Panc1 (cell line): Measurements from ENCODE around the gene OR2W3. TPM values are rescaled to one million over a fixed set of nuclear protein-coding genes. Genes with fewer than 3 reads are reported as not detected.

Experiments
- ATAC-seq: fragments of 200-7000 bp; cut with Tn5 transposase; 2 replicates; pipeline ENCODE4 v1.9.1; 2020; ENCODE audit warnings: mild to moderate bottlenecking, moderate library complexity
- BruUV-seq: library from RNA; stranded (reverse); fragments of 400-500 nt; replicated peaks from 2 replicates; lab custom pipeline; 2021; lab: Mats Ljungman, UMichigan
- CTCF ChIA-PET: fragments of 300-600 bp; sonication (Branson Sonifier 250); formaldehyde crosslinking; loops from one replicate; lab custom pipeline; 2022; ENCODE audit warnings: antibody characterized with exemption; lab: Charles Lee
- POLR2A ChIA-PET: fragments of 300-600 bp; sonication (Branson Sonifier 250); formaldehyde crosslinking; loops from one replicate; lab custom pipeline; 2022; ENCODE audit warnings: antibody characterized with exemption; lab: Charles Lee
- DNase-seq: peaks from one replicate; pipeline ENCODE4 v3.0.0-alpha.2; 2010; ENCODE audit warnings: low read depth, low spot score
- H3K27ac ChIP-seq: 2 replicates; pipeline ENCODE4 v1.5.1; 2011; ENCODE audit warnings: mild to moderate bottlenecking, low read length, inconsistent platforms
- H3K27me3 ChIP-seq: fragments of 200-500 bp; sonication (Bioruptor generic); 2 replicates; pipeline ENCODE4 v1.6.0; 2014; ENCODE audit warnings: low read length, inconsistent platforms; ENCODE audit not compliant: control insufficient read depth, insufficient read depth
- H3K36me3 ChIP-seq: fragments of 200-500 bp; sonication (Bioruptor generic); 2 replicates; pipeline ENCODE4 v1.5.1; 2014; ENCODE audit warnings: inconsistent platforms, mild to moderate bottlenecking, low read length, moderate library complexity; ENCODE audit not compliant: control insufficient read depth, insufficient read depth
- H3K4me1 ChIP-seq: 2 replicates; pipeline ENCODE4 v1.5.1; 2011; ENCODE audit warnings: inconsistent platforms, mild to moderate bottlenecking, low read length, moderate library complexity; ENCODE audit not compliant: control insufficient read depth, insufficient read depth
- H3K4me3 ChIP-seq, 2 experiments: 2 replicates each; pipeline ENCODE4 v1.5.1; 2011 to 2012; ENCODE audit warnings: low read depth in 2 of 2, low read length in 2 of 2, mild to moderate bottlenecking in 2 of 2, inconsistent platforms in 1 of 2, moderate library complexity in 1 of 2
- H3K9me3 ChIP-seq: fragments of 200-500 bp; sonication (Bioruptor generic); 2 replicates; pipeline ENCODE4 v1.5.1; 2014; ENCODE audit warnings: low read depth, mild to moderate bottlenecking, inconsistent platforms, low read length, moderate library complexity; ENCODE audit not compliant: control insufficient read depth, insufficient read depth
- POLR2AphosphoS5 ChIP-seq: IDR thresholded peaks from 2 replicates; pipeline ENCODE4 v1.6.1; 2012; ENCODE audit warnings: mild to moderate bottlenecking, low read depth, low read length, moderate library complexity
- SIN3A ChIP-seq: IDR thresholded peaks from 2 replicates; pipeline ENCODE4 v1.6.1; 2012; ENCODE audit warnings: low read depth, mild to moderate bottlenecking, low read length, moderate library complexity, borderline replicate concordance; ENCODE audit not compliant: insufficient read depth
- TCF7L2 ChIP-seq: IDR thresholded peaks from 2 replicates; pipeline ENCODE4 v1.6.1; 2011; ENCODE audit warnings: mild to moderate bottlenecking, low read depth, low read length, inconsistent platforms
- in situ Hi-C: cut with HindIII; loops from 2 replicates; pipeline ENCODE4 v1.10.0; 2016; ENCODE audit warnings: low sequenced_read_pairs, low pct_unique_long_range_greater_than_20kb
- intact Hi-C: fragments of 100-400 bp; cut with micrococcal nuclease; formaldehyde crosslinking; loops from one replicate; pipeline ENCODE4 v1.10.0; 2022; ENCODE audit not compliant: unreplicated experiment
- total RNA-seq: library from RNA; stranded (reverse); gene quantifications from one replicate; pipeline ENCODE4 v1.2.1, GENCODE V29; 2021; ENCODE audit not compliant: unreplicated experiment
- TF ChIP-seq, protein P1 (sequence below): fragments of 450-650 bp; IDR thresholded peaks from 2 replicates; pipeline ENCODE4 v1.5.1; 2017; ENCODE audit warnings: mild to moderate bottlenecking
- TF ChIP-seq, protein P2 (sequence below), 2 experiments: IDR thresholded peaks; 2 replicates each; pipeline ENCODE4 v1.6.1; 2011 to 2012; ENCODE audit warnings: low read depth in 2 of 2, control low read depth in 1 of 2, low read length in 1 of 2, mild to moderate bottlenecking in 1 of 2, moderate library complexity in 1 of 2; ENCODE audit not compliant: insufficient read depth in 1 of 2

The OR2W3 gene
- total RNA-seq, 1 experiment from 2014 or later, result not detected

DNA sequence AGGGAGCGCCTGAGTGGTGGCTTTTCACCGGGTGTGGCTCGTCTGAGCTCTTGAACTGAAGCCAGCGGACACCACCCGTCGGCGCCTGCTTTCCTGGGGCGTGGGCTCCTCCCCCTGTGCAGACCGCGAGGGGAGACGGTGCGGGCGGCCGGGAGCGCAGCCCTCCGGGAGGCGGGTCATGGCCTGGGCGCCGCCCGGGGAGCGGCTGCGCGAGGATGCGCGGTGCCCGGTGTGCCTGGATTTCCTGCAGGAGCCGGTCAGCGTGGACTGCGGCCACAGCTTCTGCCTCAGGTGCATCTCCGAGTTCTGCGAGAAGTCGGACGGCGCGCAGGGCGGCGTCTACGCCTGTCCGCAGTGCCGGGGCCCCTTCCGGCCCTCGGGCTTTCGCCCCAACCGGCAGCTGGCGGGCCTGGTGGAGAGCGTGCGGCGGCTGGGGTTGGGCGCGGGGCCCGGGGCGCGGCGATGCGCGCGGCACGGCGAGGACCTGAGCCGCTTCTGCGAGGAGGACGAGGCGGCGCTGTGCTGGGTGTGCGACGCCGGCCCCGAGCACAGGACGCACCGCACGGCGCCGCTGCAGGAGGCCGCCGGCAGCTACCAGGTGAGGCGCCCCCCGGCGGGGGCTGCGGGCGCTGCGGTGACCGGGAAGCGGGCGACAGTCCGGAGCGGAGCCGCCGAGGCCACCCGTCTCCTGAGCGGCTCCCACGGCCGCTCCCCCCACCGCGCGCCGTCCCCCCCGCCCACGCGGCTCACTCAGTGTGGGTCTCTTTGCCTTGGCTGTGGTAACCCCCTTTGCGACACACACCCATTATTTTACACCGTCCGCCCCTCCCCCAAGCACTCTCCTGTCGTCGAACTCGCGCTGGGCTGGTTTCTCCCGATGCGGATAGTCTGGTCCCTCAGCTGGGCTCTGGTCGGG, 38.1 kb upstream of the OR2W3 start, which contains the start of gene TRIM58:
TRIM58 (plus strand) TSS at position 119 of the 916 bp plus-strand sequence; CDS start at position 179, 60 bp downstream.
- Histone ChIP-seq H3K36me3 (no peaks in the 10 kb centered on the region), H3K9me3 (no peaks in the 10 kb centered on the region), H3K4me3 (no peak within 1 kb of the TSS; a peak in 1 of 4 replicates), H3K27me3 (no peaks in the 10 kb centered on the region), H3K27ac (no peak within 1 kb of the TSS), H3K4me1 (no peaks in the 10 kb centered on the region)
- in situ Hi-C loops, result no loop called here
- ChIA-PET POLR2A (interaction anchor here (0.6 kb wide), 1 partner anchor 10 kb away, joined by 4 read pairs; no protein-coding TSS in a partner anchor), CTCF (no interaction called here)
- TF ChIP-seq TCF7L2, result no peak
- no peak for TF ChIP-seq POLR2AphosphoS5
- TF ChIP-seq, protein P1, sequence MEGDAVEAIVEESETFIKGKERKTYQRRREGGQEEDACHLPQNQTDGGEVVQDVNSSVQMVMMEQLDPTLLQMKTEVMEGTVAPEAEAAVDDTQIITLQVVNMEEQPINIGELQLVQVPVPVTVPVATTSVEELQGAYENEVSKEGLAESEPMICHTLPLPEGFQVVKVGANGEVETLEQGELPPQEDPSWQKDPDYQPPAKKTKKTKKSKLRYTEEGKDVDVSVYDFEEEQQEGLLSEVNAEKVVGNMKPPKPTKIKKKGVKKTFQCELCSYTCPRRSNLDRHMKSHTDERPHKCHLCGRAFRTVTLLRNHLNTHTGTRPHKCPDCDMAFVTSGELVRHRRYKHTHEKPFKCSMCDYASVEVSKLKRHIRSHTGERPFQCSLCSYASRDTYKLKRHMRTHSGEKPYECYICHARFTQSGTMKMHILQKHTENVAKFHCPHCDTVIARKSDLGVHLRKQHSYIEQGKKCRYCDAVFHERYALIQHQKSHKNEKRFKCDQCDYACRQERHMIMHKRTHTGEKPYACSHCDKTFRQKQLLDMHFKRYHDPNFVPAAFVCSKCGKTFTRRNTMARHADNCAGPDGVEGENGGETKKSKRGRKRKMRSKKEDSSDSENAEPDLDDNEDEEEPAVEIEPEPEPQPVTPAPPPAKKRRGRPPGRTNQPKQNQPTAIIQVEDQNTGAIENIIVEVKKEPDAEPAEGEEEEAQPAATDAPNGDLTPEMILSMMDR, result no peak
- TF ChIP-seq, protein P2, sequence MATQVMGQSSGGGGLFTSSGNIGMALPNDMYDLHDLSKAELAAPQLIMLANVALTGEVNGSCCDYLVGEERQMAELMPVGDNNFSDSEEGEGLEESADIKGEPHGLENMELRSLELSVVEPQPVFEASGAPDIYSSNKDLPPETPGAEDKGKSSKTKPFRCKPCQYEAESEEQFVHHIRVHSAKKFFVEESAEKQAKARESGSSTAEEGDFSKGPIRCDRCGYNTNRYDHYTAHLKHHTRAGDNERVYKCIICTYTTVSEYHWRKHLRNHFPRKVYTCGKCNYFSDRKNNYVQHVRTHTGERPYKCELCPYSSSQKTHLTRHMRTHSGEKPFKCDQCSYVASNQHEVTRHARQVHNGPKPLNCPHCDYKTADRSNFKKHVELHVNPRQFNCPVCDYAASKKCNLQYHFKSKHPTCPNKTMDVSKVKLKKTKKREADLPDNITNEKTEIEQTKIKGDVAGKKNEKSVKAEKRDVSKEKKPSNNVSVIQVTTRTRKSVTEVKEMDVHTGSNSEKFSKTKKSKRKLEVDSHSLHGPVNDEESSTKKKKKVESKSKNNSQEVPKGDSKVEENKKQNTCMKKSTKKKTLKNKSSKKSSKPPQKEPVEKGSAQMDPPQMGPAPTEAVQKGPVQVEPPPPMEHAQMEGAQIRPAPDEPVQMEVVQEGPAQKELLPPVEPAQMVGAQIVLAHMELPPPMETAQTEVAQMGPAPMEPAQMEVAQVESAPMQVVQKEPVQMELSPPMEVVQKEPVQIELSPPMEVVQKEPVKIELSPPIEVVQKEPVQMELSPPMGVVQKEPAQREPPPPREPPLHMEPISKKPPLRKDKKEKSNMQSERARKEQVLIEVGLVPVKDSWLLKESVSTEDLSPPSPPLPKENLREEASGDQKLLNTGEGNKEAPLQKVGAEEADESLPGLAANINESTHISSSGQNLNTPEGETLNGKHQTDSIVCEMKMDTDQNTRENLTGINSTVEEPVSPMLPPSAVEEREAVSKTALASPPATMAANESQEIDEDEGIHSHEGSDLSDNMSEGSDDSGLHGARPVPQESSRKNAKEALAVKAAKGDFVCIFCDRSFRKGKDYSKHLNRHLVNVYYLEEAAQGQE (IDR thresholded peaks at IDR 0.05; ENCODE audit: insufficient read depth in 1 of 2, low read depth in 2 of 2, low read length in 1 of 2), result no peak
- no peak for TF ChIP-seq SIN3A
- intact Hi-C loops, result loop anchor here (10.0 kb wide), 1 partner anchor 57 kb away; no protein-coding TSS in a partner anchor
- BruUV-seq, result no TSS peak
- ATAC-seq (no peak), DNase-seq (no peak)

DNA sequence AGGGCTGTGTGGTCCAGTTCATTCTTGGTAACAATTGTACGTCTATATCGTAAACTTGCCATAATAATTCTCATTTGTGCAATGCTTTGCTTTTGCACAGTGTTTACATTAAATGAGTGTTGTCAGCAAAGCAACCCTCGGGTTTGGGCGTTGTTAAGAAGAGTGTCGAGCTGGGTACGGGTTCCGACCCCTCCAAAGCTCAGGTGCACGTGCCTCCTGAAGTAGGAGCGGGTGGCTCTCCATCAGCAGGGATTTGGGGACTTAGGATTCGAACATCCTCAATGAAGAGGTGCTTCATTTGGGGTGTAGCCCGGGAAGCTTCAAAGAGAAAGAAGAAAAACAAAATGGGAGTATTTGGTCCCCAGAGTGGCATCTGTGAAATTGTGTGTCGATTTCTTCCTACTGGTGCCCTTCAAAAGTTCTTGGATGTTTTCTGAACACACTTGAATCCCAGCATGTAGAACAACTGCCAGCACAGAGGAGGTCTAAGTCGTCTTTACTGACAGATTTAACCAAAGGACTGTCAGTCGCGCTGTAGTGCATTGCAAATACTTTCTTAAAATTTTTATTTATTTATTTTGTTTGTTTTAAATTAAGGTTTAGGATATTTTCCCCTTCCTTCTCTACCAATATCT, 37.3 kb upstream of the OR2W3 start:
- no TSS peak for BruUV-seq
- TF ChIP-seq, protein P1, result no peak
- TF ChIP-seq POLR2AphosphoS5, result no peak
- TF ChIP-seq, protein P2 (IDR thresholded peaks at IDR 0.05; ENCODE audit: insufficient read depth in 1 of 2, low read depth in 2 of 2, low read length in 1 of 2), result no peak
- no peak for TF ChIP-seq TCF7L2
- TF ChIP-seq SIN3A, result no peak
- no peak overlapping the region for H3K27ac ChIP-seq
- CTCF ChIA-PET, result no interaction called here
- POLR2A ChIA-PET, result no interaction called here
- in situ Hi-C loops (no loop called here), intact Hi-C loops (loop anchor here (10.0 kb wide), 1 partner anchor 57 kb away; no protein-coding TSS in a partner anchor)
- H3K9me3 ChIP-seq, result no peaks in the 10 kb centered on the region
- DNase-seq (no peak), ATAC-seq (no peak)
- H3K36me3 ChIP-seq, result no peaks in the 10 kb centered on the region
- H3K27me3 ChIP-seq, result no peaks in the 10 kb centered on the region
- no peaks in the 10 kb centered on the region for H3K4me1 ChIP-seq
- no peak overlapping the region for H3K4me3 ChIP-seq
